Fibroblast of gingiva (primary cell): Measurements from ENCODE around the gene DIAPH1.

Experiments
- DNase-seq: peaks from one replicate; pipeline ENCODE4 v3.0.0-alpha.2; 2011; ENCODE audit warnings: low read depth

DIAPH1 gene

DNA sequence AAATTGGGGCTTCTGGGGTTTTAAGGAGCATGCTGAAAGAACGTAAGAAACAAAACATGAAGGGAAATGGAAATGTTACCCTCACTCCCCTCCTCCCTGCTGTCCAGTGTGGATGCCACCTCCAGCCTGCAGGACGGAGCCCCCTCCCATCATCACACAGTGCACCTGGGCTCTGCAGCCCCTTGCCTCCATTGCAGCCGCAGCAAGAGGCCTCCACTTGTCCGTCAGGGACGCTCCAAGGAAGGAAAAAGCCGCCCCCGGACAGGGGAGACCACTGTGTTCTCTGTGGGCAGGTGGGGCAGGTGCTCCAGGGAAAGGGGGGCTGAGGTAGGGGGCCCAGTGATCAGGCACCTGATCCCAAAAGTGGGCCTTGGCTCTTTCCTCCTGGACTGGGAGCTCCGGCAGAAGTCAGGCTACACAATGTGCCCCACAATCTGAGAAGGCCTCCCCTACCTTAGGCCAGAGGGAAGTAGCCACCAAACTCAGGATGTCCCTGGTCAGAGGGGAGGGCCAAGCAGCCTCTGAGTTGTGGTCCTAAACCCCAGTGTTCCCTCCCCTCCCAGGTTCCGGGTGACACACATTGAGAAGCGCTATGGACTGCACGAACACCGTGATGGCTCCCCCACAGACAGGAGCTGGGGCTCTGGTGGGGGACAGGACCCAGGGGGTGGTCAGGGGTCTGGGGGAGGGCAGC lies 20.7 kb upstream of the DIAPH1 start:
- DNase-seq: no peak

DNA sequence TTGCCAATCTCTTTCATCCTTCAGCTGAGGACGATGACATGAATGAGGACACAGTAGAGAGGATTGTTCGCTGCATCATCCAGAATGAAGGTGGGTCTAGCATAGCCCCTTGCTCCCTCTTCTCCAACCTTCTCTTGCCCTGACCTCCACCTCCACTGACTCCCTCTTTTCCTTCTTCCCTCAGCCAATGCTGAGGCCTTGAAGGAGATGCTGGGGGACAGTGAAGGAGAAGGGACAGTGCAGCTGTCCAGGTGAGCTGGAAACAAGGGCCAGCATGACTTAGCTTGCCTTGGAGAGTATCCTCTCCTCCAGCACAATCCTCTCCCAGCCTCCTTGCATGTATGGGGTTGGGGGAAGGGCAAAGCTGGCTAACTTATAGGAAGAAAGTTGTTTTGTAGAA lies 20.0 kb upstream of the DIAPH1 start:
- DNase-seq: no peak

DNA sequence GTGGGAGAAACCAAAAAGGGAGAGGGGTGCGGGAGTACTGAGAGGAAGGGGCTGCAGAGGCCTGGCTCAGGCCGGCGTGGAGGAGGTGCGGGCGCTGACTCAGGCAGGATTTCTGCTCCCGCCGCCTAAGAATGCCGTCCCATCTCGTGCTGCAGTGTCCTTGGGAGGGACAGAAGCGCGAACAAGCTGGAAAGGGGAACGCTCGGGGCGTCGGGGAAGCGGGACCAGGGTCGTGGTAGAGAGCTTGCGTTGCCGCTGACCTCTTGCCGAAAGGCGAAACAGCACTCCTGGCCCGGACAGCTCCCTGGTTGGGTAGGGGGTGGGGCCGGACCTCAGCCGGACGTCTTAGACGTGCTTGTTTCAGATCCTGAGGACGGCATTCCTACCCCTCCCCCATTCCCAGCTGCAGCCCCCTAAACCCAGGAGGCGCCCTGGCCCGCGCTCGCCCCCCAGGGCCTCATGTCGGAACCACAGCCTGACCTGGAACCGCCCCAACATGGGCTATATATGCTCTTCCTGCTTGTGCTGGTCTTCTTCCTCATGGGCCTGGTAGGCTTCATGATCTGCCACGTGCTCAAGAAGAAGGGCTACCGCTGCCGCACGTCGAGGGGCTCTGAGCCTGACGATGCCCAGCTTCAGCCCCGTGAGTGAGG lies 19.1 kb upstream of the DIAPH1 start:
- DNase-seq: peak; percentile 40

GRCh38 chr5:141637123-141637766 lies 18.4 kb upstream of the DIAPH1 start:
- no peak for DNase-seq

DNA sequence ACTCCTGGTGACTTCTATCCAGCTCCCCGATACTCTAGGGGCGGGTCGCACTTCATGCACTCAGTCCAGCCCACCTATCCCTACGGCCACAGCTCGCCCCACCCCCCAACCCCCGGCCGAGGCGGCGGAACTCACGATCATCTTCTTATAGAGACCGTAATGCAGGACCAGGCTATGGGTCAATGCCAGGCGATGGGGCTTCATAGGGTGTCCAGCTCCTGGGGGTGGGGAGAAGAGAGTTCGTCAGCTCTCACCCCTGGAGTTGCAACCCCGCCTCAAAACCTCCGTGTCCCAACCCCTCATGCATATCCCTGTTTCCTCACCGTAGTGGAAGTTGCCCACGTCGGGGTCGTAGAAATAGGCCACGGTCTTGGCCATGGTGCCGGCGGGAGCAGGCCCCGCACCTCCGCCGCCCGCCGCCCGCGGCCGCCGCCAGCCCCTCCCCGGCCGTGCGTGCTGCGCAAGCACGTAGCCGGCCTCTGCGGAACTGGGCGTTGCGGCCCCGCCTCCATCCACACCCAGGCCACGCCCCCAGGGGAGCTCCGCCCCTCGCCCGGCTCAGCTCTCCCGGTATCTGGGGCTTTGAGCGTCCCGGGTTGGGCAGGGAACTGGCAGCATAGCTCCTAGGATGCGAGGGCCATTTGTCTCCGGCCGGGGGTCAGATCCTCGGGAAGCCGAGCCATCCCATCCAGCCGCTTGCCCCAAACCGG lies 17.8 kb upstream of the DIAPH1 start, which contains the start of the genes HDAC3 and RELL2:
Gene HDAC3, minus strand, starts transcription at position 437 of the 710 bp plus-strand sequence. Its CDS starts 59 bp downstream, at position 378.
Gene RELL2, plus strand, starts transcription at position 585 of the 710 bp plus-strand sequence. CDS start 1,229 bp downstream, outside the sequence.
- DNase-seq: peak; percentile 88

GRCh38 chr5:141636106-141636412 lies 17.3 kb upstream of the DIAPH1 start:
- no peak for DNase-seq

DNA sequence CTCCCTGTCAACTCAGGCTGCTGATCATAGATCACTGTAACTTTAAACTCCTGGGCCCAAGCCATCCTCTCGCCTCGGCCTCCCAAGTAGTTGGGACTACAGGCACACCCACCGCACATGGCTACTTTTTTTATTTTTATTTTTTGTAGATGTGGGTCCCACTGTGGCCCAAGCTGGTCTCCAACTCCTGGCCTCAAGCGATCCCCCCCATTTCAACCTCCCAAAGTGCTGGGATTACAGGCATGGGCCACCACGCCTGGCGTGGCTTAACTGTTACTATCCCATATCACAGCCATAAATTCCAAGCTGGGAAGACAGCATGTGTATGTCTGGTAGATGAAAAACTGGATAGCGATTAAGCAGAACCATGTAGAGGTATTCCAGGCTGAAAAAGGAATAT lies 16.8 kb upstream of the DIAPH1 start:
- no peak for DNase-seq

DNA sequence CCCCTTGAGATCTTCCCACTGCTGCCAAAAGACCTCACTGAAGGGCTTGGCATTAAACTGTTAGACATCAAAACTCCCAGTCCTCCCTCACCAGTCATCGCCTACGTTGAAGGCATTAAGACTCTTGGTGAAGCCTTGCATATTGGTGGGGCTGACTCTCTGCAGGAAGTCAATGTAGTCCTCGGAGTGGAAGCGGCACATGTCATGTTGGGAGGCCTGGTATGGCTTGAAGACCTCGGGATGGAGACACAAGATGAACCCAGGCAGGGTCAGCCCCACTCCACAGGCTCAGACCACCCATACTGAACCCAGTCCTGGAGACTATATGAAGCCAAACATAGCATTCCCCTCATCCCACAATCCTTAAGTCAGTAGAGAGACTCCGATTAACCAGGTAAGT lies 15.9 kb upstream of the DIAPH1 start:
- no peak for DNase-seq

DNA sequence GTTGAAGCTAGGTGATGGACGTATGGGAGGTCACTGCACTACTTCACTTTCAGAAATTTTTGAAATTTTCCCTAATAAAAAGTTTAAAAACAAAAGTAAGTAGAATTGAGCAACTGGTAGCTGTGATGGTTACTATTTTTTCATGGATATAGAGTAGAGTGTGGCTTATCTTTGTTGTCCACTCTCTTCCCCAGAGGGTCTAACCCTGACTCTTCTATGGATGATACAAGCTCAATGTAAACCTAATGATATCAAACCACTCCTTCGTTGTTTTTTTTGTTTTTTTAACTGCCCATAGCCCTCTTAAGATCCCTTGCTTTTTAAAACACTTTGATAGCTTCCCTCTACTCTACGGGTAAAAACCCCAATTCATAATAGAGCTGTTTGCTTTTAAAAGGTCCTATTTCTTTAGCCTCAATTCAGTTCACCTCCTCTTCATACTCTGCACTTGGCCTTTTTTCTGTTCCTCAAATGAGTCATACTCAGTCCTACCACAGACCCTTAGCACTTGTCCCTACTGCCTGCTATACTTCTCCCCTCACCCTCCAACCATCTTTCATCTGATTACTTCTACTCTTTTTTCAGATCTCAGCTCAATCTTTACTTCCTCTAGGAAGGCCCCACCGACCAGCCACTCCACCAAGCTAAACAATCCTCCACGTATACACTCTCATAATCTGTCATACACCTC lies 15.2 kb upstream of the DIAPH1 start:
- no peak for DNase-seq

- no peak for DNase-seq
These were observed 13.8 kb upstream of the DIAPH1 start for GRCh38 chr5:141632650-141633049.

GRCh38 chr5:141630570-141631140 lies 11.9 kb upstream of the DIAPH1 start:
- no peak for DNase-seq

GRCh38 chr5:141628175-141628788 lies 9.5 kb upstream of the DIAPH1 start:
- no peak for DNase-seq

DNA sequence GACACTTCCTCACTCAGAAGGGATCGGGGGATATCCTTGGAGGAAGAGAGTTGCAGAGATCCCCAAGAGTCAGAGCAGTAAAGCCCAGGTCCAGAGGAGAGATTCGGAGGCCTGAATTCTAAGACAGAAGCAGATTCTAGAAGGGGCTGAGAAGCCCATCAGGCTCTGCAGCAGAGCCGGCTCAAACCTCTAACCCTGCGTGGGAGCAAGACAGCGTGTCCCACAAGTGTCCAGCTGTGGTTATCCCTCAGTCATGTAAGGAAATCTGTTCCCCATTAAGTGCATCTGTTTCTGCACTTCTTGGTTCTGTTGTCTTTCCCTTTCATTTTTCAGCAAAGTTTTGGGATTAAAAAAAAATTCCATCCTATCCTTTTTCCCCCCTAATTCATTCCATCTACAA lies 4.8 kb upstream of the DIAPH1 start:
- no peak for DNase-seq

DNA sequence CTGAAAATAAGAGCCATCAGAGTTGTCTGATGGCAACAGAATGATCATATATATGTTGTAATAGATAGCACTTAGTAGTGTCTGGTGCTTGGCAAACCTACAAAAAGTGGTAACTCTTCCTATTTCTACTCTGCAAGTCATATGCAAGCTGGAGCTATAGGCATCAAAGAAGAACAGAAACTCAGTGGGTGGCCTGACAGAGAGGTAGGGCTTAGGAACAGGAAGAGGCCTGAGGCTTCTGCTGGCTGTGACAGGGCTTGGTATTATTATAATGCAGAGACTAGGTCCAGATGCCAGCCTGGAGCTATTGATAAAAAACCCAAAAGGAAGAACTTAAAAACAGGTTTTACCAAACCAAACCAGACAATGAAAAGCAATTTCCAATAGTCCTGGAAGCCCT lies 4.4 kb upstream of the DIAPH1 start:
- DNase-seq: no peak

- DNase-seq: no peak
These were observed 583 bp downstream of the DIAPH1 start for GRCh38 chr5:141618030-141618803.

DNA sequence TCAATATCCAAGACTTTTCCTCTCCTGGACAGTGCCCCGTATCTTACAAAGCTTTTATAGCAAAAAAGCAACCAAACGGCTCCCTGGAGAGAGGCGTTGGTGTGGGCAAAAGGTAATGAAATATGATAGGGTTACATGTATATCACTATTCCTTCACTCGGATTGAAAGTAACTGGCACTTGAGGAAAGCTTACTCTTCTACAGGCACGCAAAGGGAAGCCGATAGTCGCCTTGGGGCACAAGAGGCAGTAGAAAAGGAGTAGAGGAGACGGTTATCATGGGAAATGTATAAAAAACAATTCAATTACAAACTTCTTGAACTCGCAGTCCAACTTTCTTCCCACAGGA lies 1.1 kb downstream of the DIAPH1 start:
- no peak for DNase-seq

GRCh38 chr5:141617128-141617527 lies 1.7 kb downstream of the DIAPH1 start:
- no peak for DNase-seq

DNA sequence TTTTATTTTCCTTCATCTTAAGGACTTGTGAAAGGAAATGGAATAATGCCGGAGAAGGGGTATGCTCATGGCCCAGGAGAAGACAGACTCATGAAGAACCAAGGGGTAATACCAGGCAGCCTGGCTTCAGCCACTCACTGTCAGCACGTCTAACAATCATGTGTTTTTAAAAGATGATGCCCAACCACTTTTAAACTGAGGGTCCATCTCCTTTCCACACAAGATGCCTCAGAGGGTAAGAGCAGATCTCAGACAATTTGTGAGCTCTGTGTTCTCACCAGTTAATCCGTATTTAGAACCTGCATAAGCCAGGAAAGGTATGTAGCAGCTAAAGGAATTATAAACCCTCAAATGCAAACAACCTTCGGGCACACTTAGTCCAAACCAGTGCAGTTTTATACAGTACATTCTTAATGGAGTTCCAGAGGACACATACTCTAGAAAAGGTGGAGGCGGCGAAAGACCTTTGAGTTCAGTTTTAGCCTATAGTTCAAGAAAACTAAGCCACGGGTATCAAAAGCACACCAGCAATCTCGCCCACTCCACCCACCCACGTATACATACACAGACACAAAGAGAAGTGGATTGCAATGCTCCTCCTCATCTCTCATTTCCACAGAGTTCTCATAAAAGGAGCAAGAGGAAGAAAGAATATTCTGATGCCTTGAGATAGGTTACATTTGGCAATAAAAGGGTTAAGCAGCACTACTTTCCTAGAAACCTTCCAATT lies 2.6 kb downstream of the DIAPH1 start:
- no peak for DNase-seq

- DNase-seq: no peak
These were observed 5.5 kb downstream of the DIAPH1 start for GRCh38 chr5:141613344-141613743.

DNA sequence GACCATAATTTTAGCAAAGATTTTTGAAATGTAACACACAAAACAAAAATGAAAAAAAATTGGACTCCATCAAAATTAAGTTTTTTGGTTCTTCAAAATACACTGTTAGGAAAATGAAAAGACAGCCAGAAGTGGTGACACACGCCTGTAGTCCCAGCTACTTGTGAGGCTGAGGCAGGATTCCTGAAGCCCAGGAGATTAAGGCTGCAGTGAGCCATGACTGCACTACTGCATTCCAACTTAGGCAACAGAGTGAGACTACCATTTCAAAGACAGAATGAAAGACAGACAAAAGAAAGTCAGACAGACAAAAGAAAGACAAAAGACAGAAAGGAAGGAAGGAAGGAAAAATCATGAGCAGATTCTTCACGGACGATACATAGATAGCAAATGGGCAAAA lies 7.5 kb downstream of the DIAPH1 start:
- DNase-seq: no peak
